ENCODE data around the gene SFTPD.

GRCh38 chr10:79982861-79983260, 34.0 kb upstream of the SFTPD start:
- TF ChIP-seq POLR2A (IDR thresholded peaks at IDR 0.05) (no peak), CTCF (IDR thresholded peaks at IDR 0.05) (no peak)
